IMR-90 (cell line): ENCODE data around the gene CKLF. TPM values are rescaled to one million over a fixed set of nuclear protein-coding genes. Genes with fewer than 3 reads are reported as not detected.

ENCODE experiments used
- ATAC-seq: fragments of 200-7000 bp; cut with Tn5 transposase; 2 replicates; pipeline ENCODE4 v1.9.1; 2020; ENCODE audit warnings: low read depth, mild to moderate bottlenecking, moderate library complexity
- BruUV-seq: library from RNA; stranded (reverse); fragments of 400-500 nt; replicated peaks from 2 replicates; lab custom pipeline; 2021; lab: Mats Ljungman, UMichigan
- CTCF ChIA-PET: fragments of 300-600 bp; formaldehyde crosslinking; extraction: SDS; loops from one replicate; lab custom pipeline; 2021; ENCODE audit warnings: antibody characterized with exemption; lab: Yijun Ruan, JAX
- POLR2A ChIA-PET: fragments of 300-600 bp; sonication (Branson Sonifier 250); formaldehyde crosslinking; loops from one replicate; lab custom pipeline; 2022; ENCODE audit warnings: antibody characterized with exemption; ENCODE audit not compliant: unreplicated experiment; lab: Charles Lee
- DNase-seq: peaks from one replicate; pipeline ENCODE4 v3.0.0; 2013
- H2AFZ ChIP-seq: replicated peaks from 2 replicates; pipeline ENCODE3; 2013; ENCODE audit warnings: low read length, mild to moderate bottlenecking; ENCODE audit not compliant: poor library complexity
- H2AK5ac ChIP-seq: 2 replicates; pipeline ENCODE4 v1.6.1; 2013; ENCODE audit warnings: low read depth, low read length, inconsistent platforms
- H2AK9ac ChIP-seq: replicated peaks from 2 replicates; pipeline ENCODE3; 2013; ENCODE audit warnings: mild to moderate bottlenecking, low read depth, low read length, moderate library complexity; ENCODE audit not compliant: poor library complexity
- H2BK120ac ChIP-seq: 2 replicates; pipeline ENCODE4 v1.6.1; 2013; ENCODE audit warnings: low read depth, low read length, inconsistent platforms
- H2BK15ac ChIP-seq: 3 replicates; pipeline ENCODE4 v1.6.1; 2013; ENCODE audit warnings: low read depth, low read length, inconsistent platforms
- H2BK20ac ChIP-seq: 2 replicates; pipeline ENCODE4 v1.6.1; 2013; ENCODE audit warnings: low read depth, mild to moderate bottlenecking, inconsistent platforms, low read length, moderate library complexity
- H2BK5ac ChIP-seq: 2 replicates; pipeline ENCODE4 v1.6.1; 2013; ENCODE audit warnings: mild to moderate bottlenecking, low read depth, low read length, inconsistent platforms; ENCODE audit not compliant: poor library complexity, severe bottlenecking
- H3K14ac ChIP-seq: replicated peaks from 2 replicates; pipeline ENCODE4 v1.6.1; 2013; ENCODE audit warnings: low read depth, low read length, inconsistent platforms
- H3K18ac ChIP-seq: 2 replicates; pipeline ENCODE4 v1.6.1; 2013; ENCODE audit warnings: low read depth, low read length, control low read depth
- H3K23ac ChIP-seq: 2 replicates; pipeline ENCODE4 v1.6.1; 2013; ENCODE audit warnings: low read depth, low read length, inconsistent platforms
- H3K27ac ChIP-seq: 2 replicates; pipeline ENCODE4 v1.5.1; 2013; ENCODE audit warnings: mild to moderate bottlenecking, control low read depth, low read length; ENCODE audit not compliant: insufficient read depth
- H3K27me3 ChIP-seq: 2 replicates; pipeline ENCODE4 v1.6.1; 2013; ENCODE audit warnings: low read length; ENCODE audit not compliant: control insufficient read depth, insufficient read depth
- H3K36me3 ChIP-seq: 2 replicates; pipeline ENCODE4 v1.6.1; 2013; ENCODE audit warnings: low read length, mixed read lengths; ENCODE audit not compliant: control insufficient read depth, insufficient read depth
- H3K4ac ChIP-seq: 2 replicates; pipeline ENCODE4 v1.6.1; 2013; ENCODE audit warnings: low read depth, low read length, inconsistent platforms
- H3K4me1 ChIP-seq: 2 replicates; pipeline ENCODE4 v1.6.1; 2013; ENCODE audit warnings: low read length, mixed read lengths; ENCODE audit not compliant: control insufficient read depth, insufficient read depth
- H3K4me2 ChIP-seq: 2 replicates; pipeline ENCODE4 v1.6.1; 2013; ENCODE audit warnings: low read depth, mild to moderate bottlenecking, control low read depth, low read length, moderate library complexity
- H3K4me3 ChIP-seq: 2 replicates; pipeline ENCODE4 v1.5.1; 2013; ENCODE audit warnings: low read depth, mild to moderate bottlenecking, control low read depth, low read length, moderate library complexity; ENCODE audit not compliant: insufficient read depth
- H3K56ac ChIP-seq: 2 replicates; pipeline ENCODE4 v1.6.1; 2013; ENCODE audit warnings: low read length, inconsistent platforms; ENCODE audit not compliant: insufficient read depth; ENCODE audit errors: extremely low read depth
- H3K79me1 ChIP-seq, 2 experiments: 2 replicates each; pipeline ENCODE4 v1.6.1; 2013; ENCODE audit warnings: low read length in 2 of 2, inconsistent platforms in 1 of 2, low read depth in 1 of 2
- H3K9ac ChIP-seq: 2 replicates; pipeline ENCODE4 v1.6.1; 2013; ENCODE audit warnings: low read depth, low read length, control low read depth
- H3K9me1 ChIP-seq: 2 replicates; pipeline ENCODE4 v1.6.1; 2013; ENCODE audit warnings: low read length, inconsistent platforms; ENCODE audit not compliant: insufficient read depth
- H3K9me3 ChIP-seq: 2 replicates; pipeline ENCODE4 v1.6.1; 2013; ENCODE audit warnings: low read length; ENCODE audit not compliant: control insufficient read depth, insufficient read depth
- H4K20me1 ChIP-seq: 2 replicates; pipeline ENCODE4 v1.6.1; 2013; ENCODE audit warnings: low read length, inconsistent platforms; ENCODE audit not compliant: insufficient read depth
- H4K5ac ChIP-seq: 2 replicates; pipeline ENCODE4 v1.6.1; 2013; ENCODE audit warnings: mild to moderate bottlenecking, low read depth, low read length, control low read depth
- H4K8ac ChIP-seq, 2 experiments: 2 replicates each; pipeline ENCODE4 v1.6.1; 2013; ENCODE audit warnings: low read depth in 2 of 2, low read length in 2 of 2, control low read depth in 1 of 2, inconsistent platforms in 1 of 2
- H4K91ac ChIP-seq: 2 replicates; pipeline ENCODE4 v1.6.1; 2013; ENCODE audit warnings: low read depth, low read length, inconsistent platforms; ENCODE audit not compliant: insufficient read depth
- CEBPB ChIP-seq: IDR thresholded peaks from 2 replicates; pipeline ENCODE4 v1.6.1; 2012; ENCODE audit warnings: low read depth, low read length, improper control_type of control experiment
- CHD1 ChIP-seq: IDR thresholded peaks from 2 replicates; pipeline ENCODE4 v1.6.1; 2012; ENCODE audit warnings: low read depth, low read length, improper control_type of control experiment
- FOS ChIP-seq: fragments of 150-350 bp; IDR thresholded peaks from 2 replicates; pipeline ENCODE4 v1.6.1; 2016; ENCODE audit warnings: low read depth, low read length
- MAFK ChIP-seq: IDR thresholded peaks from 2 replicates; pipeline ENCODE4 v1.6.1; 2012; ENCODE audit warnings: low read depth, low read length, improper control_type of control experiment
- MAZ ChIP-seq: IDR thresholded peaks from 2 replicates; pipeline ENCODE4 v1.6.1; 2012; ENCODE audit warnings: low read depth, mild to moderate bottlenecking, low read length, improper control_type of control experiment, moderate library complexity, borderline replicate concordance
- MXI1 ChIP-seq: IDR thresholded peaks from 2 replicates; pipeline ENCODE4 v1.6.1; 2012; ENCODE audit warnings: low read depth, mild to moderate bottlenecking, low read length, moderate library complexity, borderline replicate concordance
- NFE2L2 ChIP-seq: fragments of 150-350 bp; IDR thresholded peaks from 2 replicates; pipeline ENCODE4 v1.6.1; 2016; ENCODE audit warnings: low read depth, mild to moderate bottlenecking, low read length
- POLR2A ChIP-seq: IDR thresholded peaks from 2 replicates; pipeline ENCODE4 v1.6.1; 2012; ENCODE audit warnings: mild to moderate bottlenecking, low read depth, low read length
- RCOR1 ChIP-seq: IDR thresholded peaks from 2 replicates; pipeline ENCODE4 v1.6.1; 2012; ENCODE audit warnings: mild to moderate bottlenecking, low read length, improper control_type of control experiment; ENCODE audit not compliant: insufficient replicate concordance
- RFX5 ChIP-seq: IDR thresholded peaks from 2 replicates; pipeline ENCODE4 v1.8.0; 2012; ENCODE audit warnings: low read depth, mild to moderate bottlenecking, low read length, moderate library complexity
- SMC3 ChIP-seq: fragments of 150-350 bp; IDR thresholded peaks from 2 replicates; pipeline ENCODE4 v1.6.1; 2016; ENCODE audit warnings: low read depth, mild to moderate bottlenecking, antibody characterized with exemption, low read length, moderate library complexity
- WGBS, 2 experiments: methylation state at CpG; one replicate each; pipeline versions ENCODE4 v1.1.5 to v1.1.7; 2013; ENCODE audit warnings: missing lambda C conversion rate in 2 of 2; ENCODE audit not compliant: insufficient read length in 1 of 2; ENCODE audit errors: extremely low coverage in 2 of 2; 5-methylcytosine and 5-hydroxymethylcytosine counted together
- dilution Hi-C: fragments of 300-500 bp; cut with HindIII; formaldehyde crosslinking; loops from one replicate; pipeline ENCODE4 v1.14.3; 2018; ENCODE audit warnings: low sequenced_read_pairs; ENCODE audit not compliant: unreplicated experiment
- in situ Hi-C: fragments of 300-500 bp; cut with MboI; formaldehyde crosslinking; loops from 3 replicates; pipeline ENCODE4 v1.14.3; 2019; ENCODE audit warnings: low sequenced_read_pairs, inconsistent platforms, mixed read lengths
- intact Hi-C: fragments of 100-400 bp; cut with micrococcal nuclease; formaldehyde crosslinking; loops from 2 replicates; pipeline ENCODE4 v1.10.0; 2022
- polyA plus RNA-seq, 3 experiments: library from polyadenylated mRNA; depleted of rRNA; stranded (reverse); fragments of >200 nt; gene quantifications; 2 replicates each; pipeline ENCODE4 v1.2.3, GENCODE V29; 2012; ENCODE audit warnings: low replicate concordance in 1 of 3
- total RNA-seq: library from RNA; depleted of rRNA; stranded (reverse); fragments of >200 nt; gene quantifications from 2 replicates; pipeline ENCODE4 v1.2.3, GENCODE V29; 2012
- TF ChIP-seq, protein P1 (sequence below): fragments of 150-350 bp; IDR thresholded peaks from 2 replicates; pipeline ENCODE4 v1.6.1; 2017; ENCODE audit warnings: mild to moderate bottlenecking, antibody characterized with exemption, low read length, low read depth
- TF ChIP-seq, protein P2 (sequence below): conservative IDR thresholded peaks from 2 replicates; pipeline ENCODE4 v1.5.1; 2012; ENCODE audit warnings: mild to moderate bottlenecking, low read depth, low read length, improper control_type of control experiment

CKLF gene
- total and polyA plus RNA-seq, 2 of the 4 experiments (the other 2 are of a cell fraction), result 60.8 to 92.2 TPM

DNA sequence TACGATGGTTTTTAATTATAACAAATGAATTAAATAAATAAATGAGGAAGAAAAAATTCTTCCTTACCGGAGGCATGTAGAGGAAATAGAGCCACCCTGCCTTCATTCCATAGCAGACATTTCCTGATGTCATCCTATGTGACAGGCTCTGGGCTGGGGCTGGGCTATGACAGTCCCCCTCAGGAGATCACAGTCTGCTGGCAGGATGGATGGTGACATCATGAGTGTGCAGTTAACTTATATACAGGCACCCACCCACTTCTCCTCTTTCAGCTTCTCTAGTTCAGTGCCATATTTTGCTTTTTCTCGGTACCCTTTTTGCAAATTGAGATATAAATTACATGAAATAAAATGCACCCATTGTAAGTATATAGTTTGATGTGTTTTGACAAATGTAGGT, 45.7 kb downstream of the CKLF start (continued):
- TF ChIP-seq, protein P1, sequence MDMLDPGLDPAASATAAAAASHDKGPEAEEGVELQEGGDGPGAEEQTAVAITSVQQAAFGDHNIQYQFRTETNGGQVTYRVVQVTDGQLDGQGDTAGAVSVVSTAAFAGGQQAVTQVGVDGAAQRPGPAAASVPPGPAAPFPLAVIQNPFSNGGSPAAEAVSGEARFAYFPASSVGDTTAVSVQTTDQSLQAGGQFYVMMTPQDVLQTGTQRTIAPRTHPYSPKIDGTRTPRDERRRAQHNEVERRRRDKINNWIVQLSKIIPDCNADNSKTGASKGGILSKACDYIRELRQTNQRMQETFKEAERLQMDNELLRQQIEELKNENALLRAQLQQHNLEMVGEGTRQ, result no peak
- TF ChIP-seq SMC3, result no peak
- no peak for TF ChIP-seq MXI1
- TF ChIP-seq NFE2L2, result no peak
- no peak for TF ChIP-seq RCOR1
- TF ChIP-seq FOS, result no peak

DNA sequence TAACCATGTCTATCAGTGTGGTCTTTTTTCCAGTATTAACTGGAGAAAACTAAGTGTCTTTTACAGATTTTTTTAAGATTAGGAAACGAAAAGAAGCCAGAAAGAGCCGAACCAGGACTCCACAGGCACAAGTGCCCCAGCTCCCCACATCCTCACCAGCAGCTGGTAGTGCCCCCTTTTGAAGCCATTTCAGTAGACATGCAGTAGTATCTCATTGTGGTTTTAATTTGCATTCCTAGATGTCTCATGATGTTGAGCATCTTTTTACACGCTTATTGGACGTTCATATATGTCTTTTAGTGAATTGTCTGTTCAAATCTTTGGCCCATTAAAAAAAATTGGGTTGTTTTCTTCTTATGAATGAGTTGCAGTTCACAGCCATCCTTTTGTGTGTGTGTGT, 47.4 kb downstream of the CKLF start:
- in situ Hi-C loops, result loop anchor here (5.0 kb wide), 2 partner anchors 47 to 192 kb away; partner anchors contain the start of genes CKLF and TK2
- Histone ChIP-seq H3K4ac (no peak overlapping the region), H3K79me1 (peaks cover 0 to 8% of the 10 kb centered on the region in 2 experiments; a peak in 2 of 4 replicates), H2BK20ac (no peak overlapping the region), H4K8ac (no peak overlapping the region), H3K56ac (no peak overlapping the region), H2AK5ac (no peak overlapping the region), H3K14ac (no peak overlapping the region), H3K27me3 (peaks cover 14% of the 10 kb centered on the region), H2BK15ac (no peak overlapping the region), H2BK5ac (no peak overlapping the region), H4K20me1 (no peaks in the 10 kb centered on the region), H3K4me3 (no peak overlapping the region), H2AFZ (no peak overlapping the region), H3K36me3 (no peaks in the 10 kb centered on the region), H3K9ac (no peak overlapping the region), H3K4me2 (no peak overlapping the region), H2BK120ac (no peak overlapping the region), H3K23ac (no peak overlapping the region), H3K4me1 (peaks cover 3% of the 10 kb centered on the region; the same call in 1 of the 2 replicates), H2AK9ac (no peak overlapping the region), H3K27ac (no peak overlapping the region), H3K9me1 (no peaks in the 10 kb centered on the region), H3K18ac (no peak overlapping the region), H4K5ac (no peak overlapping the region), H3K9me3 (peaks cover 5% of the 10 kb centered on the region; the same call in 1 of the 2 replicates), H4K91ac (no peak overlapping the region)
- BruUV-seq, result no TSS peak
- ChIA-PET CTCF (interaction anchor here (1.1 kb wide), 1 partner anchor 193 kb away, joined by 4 read pairs; no protein-coding TSS in a partner anchor), POLR2A (no interaction called here)
- dilution Hi-C loops, result no loop called here
- no peak for DNase-seq
- no peak for ATAC-seq
- intact Hi-C loops, result no loop called here
- no CpG with 5 or more reads among the region's 4 CpGs for WGBS, 2 experiments
- TF ChIP-seq, protein P2, sequence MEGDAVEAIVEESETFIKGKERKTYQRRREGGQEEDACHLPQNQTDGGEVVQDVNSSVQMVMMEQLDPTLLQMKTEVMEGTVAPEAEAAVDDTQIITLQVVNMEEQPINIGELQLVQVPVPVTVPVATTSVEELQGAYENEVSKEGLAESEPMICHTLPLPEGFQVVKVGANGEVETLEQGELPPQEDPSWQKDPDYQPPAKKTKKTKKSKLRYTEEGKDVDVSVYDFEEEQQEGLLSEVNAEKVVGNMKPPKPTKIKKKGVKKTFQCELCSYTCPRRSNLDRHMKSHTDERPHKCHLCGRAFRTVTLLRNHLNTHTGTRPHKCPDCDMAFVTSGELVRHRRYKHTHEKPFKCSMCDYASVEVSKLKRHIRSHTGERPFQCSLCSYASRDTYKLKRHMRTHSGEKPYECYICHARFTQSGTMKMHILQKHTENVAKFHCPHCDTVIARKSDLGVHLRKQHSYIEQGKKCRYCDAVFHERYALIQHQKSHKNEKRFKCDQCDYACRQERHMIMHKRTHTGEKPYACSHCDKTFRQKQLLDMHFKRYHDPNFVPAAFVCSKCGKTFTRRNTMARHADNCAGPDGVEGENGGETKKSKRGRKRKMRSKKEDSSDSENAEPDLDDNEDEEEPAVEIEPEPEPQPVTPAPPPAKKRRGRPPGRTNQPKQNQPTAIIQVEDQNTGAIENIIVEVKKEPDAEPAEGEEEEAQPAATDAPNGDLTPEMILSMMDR, result no peak
- TF ChIP-seq MXI1 (no peak), NFE2L2 (no peak), SMC3 (no peak), MAFK (no peak), RFX5 (no peak), MAZ (no peak), RCOR1 (no peak), CHD1 (no peak), CEBPB (no peak), FOS (no peak), POLR2A (no peak)
- TF ChIP-seq, protein P1, result no peak
